OCI-LY7 (cell line): ENCODE measurements around the gene GLYR1. TPM values are rescaled to one million over a fixed set of nuclear protein-coding genes. Genes with fewer than 3 reads are reported as not detected.

ENCODE experiments used
- BruUV-seq: library from RNA; stranded (reverse); fragments of 400-500 nt; replicated peaks from 2 replicates; lab custom pipeline; 2021; lab: Mats Ljungman, UMichigan
- CTCF ChIA-PET: fragments of 300-600 bp; sonication (Branson Sonifier 250); formaldehyde crosslinking; loops from one replicate; lab custom pipeline; 2022; ENCODE audit warnings: antibody characterized with exemption; ENCODE audit not compliant: unreplicated experiment; lab: Charles Lee
- POLR2A ChIA-PET: fragments of 300-600 bp; sonication (Branson Sonifier 250); formaldehyde crosslinking; loops from one replicate; lab custom pipeline; 2022; ENCODE audit warnings: antibody characterized with exemption; lab: Charles Lee
- DNase-seq: peaks from one replicate; pipeline ENCODE4 v3.0.0-alpha.2; 2015; ENCODE audit warnings: low spot score
- H2AFZ ChIP-seq: fragments of 200-600 bp; sonication (generic), shearing (Covaris generic); 2 replicates; pipeline ENCODE4 v1.6.1; 2014; ENCODE audit warnings: mild to moderate bottlenecking, antibody characterized with exemption, low read length, moderate library complexity
- H3K27ac ChIP-seq: fragments of 200-600 bp; sonication (generic); 2 replicates; pipeline ENCODE4 v1.5.1; 2014; ENCODE audit warnings: mixed run types, low read depth, mild to moderate bottlenecking, moderate library complexity, low read length, inconsistent platforms; ENCODE audit not compliant: poor library complexity, severe bottlenecking
- H3K36me3 ChIP-seq: fragments of 200-600 bp; sonication (generic); 2 replicates; pipeline ENCODE4 v1.6.1; 2014; ENCODE audit warnings: mild to moderate bottlenecking, antibody characterized with exemption, low read length, moderate library complexity, mixed read lengths; ENCODE audit not compliant: insufficient read depth
- H3K4me1 ChIP-seq: fragments of 200-600 bp; sonication (generic); 2 replicates; pipeline ENCODE4 v1.5.1; 2014; ENCODE audit warnings: mild to moderate bottlenecking, low read length; ENCODE audit not compliant: insufficient read depth, poor library complexity, severe bottlenecking
- H3K4me2 ChIP-seq: fragments of 200-600 bp; sonication (generic); 2 replicates; pipeline ENCODE4 v1.6.1; 2014; ENCODE audit warnings: mild to moderate bottlenecking, low read length
- H3K4me3 ChIP-seq: fragments of 200-600 bp; sonication (generic); 2 replicates; pipeline ENCODE4 v1.5.1; 2014; ENCODE audit warnings: mild to moderate bottlenecking, low read depth, low read length; ENCODE audit not compliant: poor library complexity, severe bottlenecking
- H3K79me2 ChIP-seq: fragments of 200-600 bp; sonication (generic); 2 replicates; pipeline ENCODE4 v1.6.1; 2016; ENCODE audit warnings: low read depth, mild to moderate bottlenecking, low read length, moderate library complexity, mixed read lengths; ENCODE audit not compliant: insufficient read depth
- H3K9me2 ChIP-seq: fragments of 200-600 bp; sonication (generic); 2 replicates; pipeline ENCODE4 v1.6.1; 2016; ENCODE audit warnings: mild to moderate bottlenecking, low read length, mixed read lengths; ENCODE audit not compliant: insufficient read depth
- H3K9me3 ChIP-seq: fragments of 200-600 bp; sonication (generic); 2 replicates; pipeline ENCODE4 v1.6.1; 2014; ENCODE audit warnings: mild to moderate bottlenecking, mixed run types, low read length, mixed read lengths
- H4K20me1 ChIP-seq: fragments of 200-600 bp; sonication (generic); 2 replicates; pipeline ENCODE4 v1.6.1; 2014; ENCODE audit warnings: mild to moderate bottlenecking, antibody characterized with exemption, low read length, moderate library complexity, mixed read lengths; ENCODE audit not compliant: insufficient read depth
- EZH2phosphoT487 ChIP-seq: fragments of 200-600 bp; sonication (generic); IDR thresholded peaks from 2 replicates; pipeline ENCODE4 v1.6.1; 2018; ENCODE audit warnings: low read depth, borderline replicate concordance, mild to moderate bottlenecking, mixed run types, antibody characterized with exemption, low read length, moderate library complexity, mixed read lengths
- intact Hi-C: fragments of 100-400 bp; cut with micrococcal nuclease; formaldehyde crosslinking; loops from one replicate; pipeline ENCODE4 v1.10.0; 2022; ENCODE audit not compliant: unreplicated experiment
- total RNA-seq, 2 experiments: library from RNA; depleted of rRNA in 1 of 2; stranded (reverse); fragments of >200 nt in 1 of 2; shearing (Covaris generic) in 1 of 2; gene quantifications; 2 replicates each; pipeline ENCODE4 v1.2.3, GENCODE V29; 2014 to 2022
- TF ChIP-seq, protein P1 (sequence below): fragments of 200-600 bp; sonication (generic); conservative IDR thresholded peaks from 2 replicates; pipeline ENCODE4 v1.5.1; 2014; ENCODE audit warnings: mild to moderate bottlenecking, antibody characterized with exemption, low read length, moderate library complexity, mixed read lengths

The GLYR1 gene
- total RNA-seq, 2 experiments from 2014 or later = 48.4 to 113 TPM

DNA sequence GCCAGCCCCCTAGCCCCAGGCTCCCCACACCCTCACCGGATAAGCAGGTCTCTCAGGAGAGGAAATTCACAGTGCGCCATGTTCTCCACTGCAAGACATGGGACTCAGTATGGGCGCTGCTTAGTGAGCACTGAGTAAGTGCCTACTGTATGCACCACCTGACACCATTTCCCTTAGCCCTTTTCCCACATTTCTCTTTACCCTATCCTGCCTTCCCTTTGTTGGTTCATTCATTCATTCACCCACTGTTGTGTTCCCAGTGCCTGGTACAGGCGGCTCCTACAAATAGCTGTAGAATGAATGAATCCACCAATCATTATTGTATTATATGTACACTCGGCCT, 69.1 kb downstream of the GLYR1 start:
- no peak overlapping the region for H3K4me2 ChIP-seq
- DNase-seq = no peak
- no peak for TF ChIP-seq EZH2phosphoT487
- TF ChIP-seq, protein P1, sequence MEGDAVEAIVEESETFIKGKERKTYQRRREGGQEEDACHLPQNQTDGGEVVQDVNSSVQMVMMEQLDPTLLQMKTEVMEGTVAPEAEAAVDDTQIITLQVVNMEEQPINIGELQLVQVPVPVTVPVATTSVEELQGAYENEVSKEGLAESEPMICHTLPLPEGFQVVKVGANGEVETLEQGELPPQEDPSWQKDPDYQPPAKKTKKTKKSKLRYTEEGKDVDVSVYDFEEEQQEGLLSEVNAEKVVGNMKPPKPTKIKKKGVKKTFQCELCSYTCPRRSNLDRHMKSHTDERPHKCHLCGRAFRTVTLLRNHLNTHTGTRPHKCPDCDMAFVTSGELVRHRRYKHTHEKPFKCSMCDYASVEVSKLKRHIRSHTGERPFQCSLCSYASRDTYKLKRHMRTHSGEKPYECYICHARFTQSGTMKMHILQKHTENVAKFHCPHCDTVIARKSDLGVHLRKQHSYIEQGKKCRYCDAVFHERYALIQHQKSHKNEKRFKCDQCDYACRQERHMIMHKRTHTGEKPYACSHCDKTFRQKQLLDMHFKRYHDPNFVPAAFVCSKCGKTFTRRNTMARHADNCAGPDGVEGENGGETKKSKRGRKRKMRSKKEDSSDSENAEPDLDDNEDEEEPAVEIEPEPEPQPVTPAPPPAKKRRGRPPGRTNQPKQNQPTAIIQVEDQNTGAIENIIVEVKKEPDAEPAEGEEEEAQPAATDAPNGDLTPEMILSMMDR = no peak
- H3K4me3 ChIP-seq = no peak overlapping the region
- no peaks in the 10 kb centered on the region for H3K9me2 ChIP-seq
- no peaks in the 10 kb centered on the region for H3K9me3 ChIP-seq
- ChIA-PET POLR2A (no interaction called here), CTCF (no interaction called here)
- H3K36me3 ChIP-seq = no peaks in the 10 kb centered on the region
- no peaks in the 10 kb centered on the region for H3K4me1 ChIP-seq
- no peaks in the 10 kb centered on the region for H4K20me1 ChIP-seq
- H3K79me2 ChIP-seq = no peaks in the 10 kb centered on the region
- BruUV-seq = no TSS peak
- no peak overlapping the region for H2AFZ ChIP-seq
- no peak overlapping the region for H3K27ac ChIP-seq
- intact Hi-C loops = no loop called here

- Histone ChIP-seq H3K27ac (no peak overlapping the region), H3K79me2 (no peaks in the 10 kb centered on the region), H3K4me2 (no peak overlapping the region), H3K36me3 (no peaks in the 10 kb centered on the region), H2AFZ (no peak overlapping the region), H3K4me1 (no peaks in the 10 kb centered on the region), H3K9me3 (no peaks in the 10 kb centered on the region), H3K9me2 (no peaks in the 10 kb centered on the region), H3K4me3 (no peak overlapping the region), H4K20me1 (no peaks in the 10 kb centered on the region)
- no peak for TF ChIP-seq EZH2phosphoT487
- TF ChIP-seq, protein P1 = no peak
- ChIA-PET POLR2A (interaction anchor here (1.0 kb wide), 1 partner anchor 155 kb away, joined by 4 read pairs; no protein-coding TSS in a partner anchor), CTCF (no interaction called here)
- DNase-seq = no peak
- BruUV-seq = no TSS peak
- intact Hi-C loops = no loop called here
Measured at GRCh38 chr16:4777339-4778049, 69.6 kb downstream of the GLYR1 start.

DNA sequence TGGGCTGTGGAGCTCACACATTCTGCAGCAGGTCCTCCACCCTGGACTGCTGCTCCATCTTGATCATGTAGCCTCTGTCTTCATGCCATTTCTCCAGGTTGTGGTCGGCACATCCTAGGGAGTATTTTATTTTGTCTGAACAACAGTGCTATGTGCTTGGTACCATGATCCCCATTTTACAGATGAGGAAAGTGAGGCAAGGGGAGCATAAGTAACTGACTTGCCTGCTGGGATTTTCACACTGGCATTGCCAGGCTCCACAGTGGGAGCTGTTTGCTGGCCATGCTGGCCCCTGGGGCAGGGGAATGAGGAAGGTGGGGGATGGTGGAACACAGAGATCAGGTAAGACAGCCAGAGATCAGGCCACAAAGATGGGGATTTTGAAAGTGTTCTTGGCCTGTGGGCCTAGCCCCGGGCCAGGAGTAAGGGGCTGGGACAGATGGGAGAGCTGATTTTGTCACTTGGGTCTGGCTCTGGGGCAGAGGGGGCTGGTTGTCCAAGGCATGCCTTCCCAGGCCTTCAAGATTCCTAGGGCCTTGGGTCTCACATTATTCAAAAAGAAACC, 70.9 kb downstream of the GLYR1 start:
- no peak overlapping the region for H3K27ac ChIP-seq
- no peak overlapping the region for H3K4me3 ChIP-seq
- ChIA-PET CTCF (no interaction called here), POLR2A (no interaction called here)
- H2AFZ ChIP-seq = no peak overlapping the region
- no peaks in the 10 kb centered on the region for H3K79me2 ChIP-seq
- intact Hi-C loops = no loop called here
- no peaks in the 10 kb centered on the region for H4K20me1 ChIP-seq
- H3K4me1 ChIP-seq = no peaks in the 10 kb centered on the region
- no peak for DNase-seq
- no peak overlapping the region for H3K4me2 ChIP-seq
- H3K36me3 ChIP-seq = no peaks in the 10 kb centered on the region
- no peak for TF ChIP-seq EZH2phosphoT487
- TF ChIP-seq, protein P1 = no peak
- H3K9me3 ChIP-seq = no peaks in the 10 kb centered on the region
- H3K9me2 ChIP-seq = no peaks in the 10 kb centered on the region
- no TSS peak for BruUV-seq
